Activated CD4-positive, CD25-positive, alpha-beta regulatory T cell treated with anti-CD3 and anti-CD28 coated beads, Interleukin-2, amount 50 U/mL, for 72 hours (primary cell): Measurements from ENCODE around the gene CYB5D1.

Experiments
- DNase-seq: peaks from one replicate; pipeline ENCODE4 v3.0.0; 2021

The CYB5D1 gene

DNA sequence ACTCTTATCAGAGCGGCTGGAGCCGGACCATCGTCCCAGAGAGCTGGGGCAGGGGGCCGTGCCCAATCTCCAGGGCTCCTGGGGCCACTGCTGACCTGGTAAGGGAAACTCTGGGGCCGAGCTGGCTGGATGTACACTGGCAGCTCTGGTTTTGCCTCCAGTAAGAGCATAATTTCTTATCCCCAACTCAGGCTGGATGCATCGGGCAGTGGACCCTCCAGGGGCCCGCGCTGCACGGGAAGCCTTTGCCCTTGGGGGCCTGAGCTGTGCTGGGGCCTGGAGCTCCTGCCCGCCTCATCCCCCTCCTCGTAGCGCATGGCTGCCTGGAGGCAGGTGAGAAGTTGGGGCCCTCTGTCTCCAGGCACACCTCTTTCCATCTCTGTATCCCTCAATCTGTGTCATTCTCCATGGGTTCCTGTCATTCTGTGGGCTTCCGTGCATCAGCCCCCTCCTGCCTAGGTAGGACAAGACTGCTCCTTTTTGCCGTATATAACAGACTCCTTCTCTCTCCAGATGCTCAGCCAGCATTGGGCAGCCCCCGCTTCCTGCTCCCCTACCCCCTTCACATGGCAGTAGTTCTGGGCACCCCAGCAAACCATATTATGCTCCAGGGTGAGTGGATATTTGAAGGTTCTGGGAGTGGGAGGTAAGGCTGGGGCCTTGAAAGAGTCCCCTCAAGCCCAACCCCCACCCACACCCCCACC, 12.3 kb upstream of the CYB5D1 start:
- DNase-seq, result no peak

DNA sequence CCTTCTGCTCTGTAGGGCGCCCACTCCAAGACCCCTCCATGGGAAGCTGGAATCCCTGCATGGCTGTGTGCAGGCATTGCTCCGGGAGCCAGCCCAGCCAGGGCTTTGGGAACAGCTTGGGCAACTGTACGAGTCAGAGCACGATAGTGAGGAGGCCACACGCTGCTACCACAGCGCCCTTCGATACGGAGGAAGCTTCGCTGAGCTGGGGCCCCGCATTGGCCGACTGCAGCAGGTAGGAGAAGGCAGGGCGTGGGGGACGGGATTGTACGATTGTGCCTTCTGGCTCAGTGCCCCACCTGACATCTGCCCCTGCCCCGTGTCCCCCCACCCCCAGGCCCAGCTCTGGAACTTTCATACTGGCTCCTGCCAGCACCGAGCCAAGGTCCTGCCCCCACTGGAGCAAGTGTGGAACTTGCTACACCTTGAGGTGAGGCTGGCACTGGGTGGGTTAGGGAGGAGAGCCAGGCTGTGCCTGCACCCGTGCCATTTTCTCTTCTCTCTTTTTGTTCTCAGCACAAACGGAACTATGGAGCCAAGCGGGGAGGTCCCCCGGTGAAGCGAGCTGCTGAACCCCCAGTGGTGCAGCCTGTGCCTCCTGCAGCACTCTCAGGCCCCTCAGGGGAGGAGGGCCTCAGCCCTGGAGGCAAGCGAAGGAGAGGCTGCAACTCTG, 11.6 kb upstream of the CYB5D1 start:
- no peak for DNase-seq

DNA sequence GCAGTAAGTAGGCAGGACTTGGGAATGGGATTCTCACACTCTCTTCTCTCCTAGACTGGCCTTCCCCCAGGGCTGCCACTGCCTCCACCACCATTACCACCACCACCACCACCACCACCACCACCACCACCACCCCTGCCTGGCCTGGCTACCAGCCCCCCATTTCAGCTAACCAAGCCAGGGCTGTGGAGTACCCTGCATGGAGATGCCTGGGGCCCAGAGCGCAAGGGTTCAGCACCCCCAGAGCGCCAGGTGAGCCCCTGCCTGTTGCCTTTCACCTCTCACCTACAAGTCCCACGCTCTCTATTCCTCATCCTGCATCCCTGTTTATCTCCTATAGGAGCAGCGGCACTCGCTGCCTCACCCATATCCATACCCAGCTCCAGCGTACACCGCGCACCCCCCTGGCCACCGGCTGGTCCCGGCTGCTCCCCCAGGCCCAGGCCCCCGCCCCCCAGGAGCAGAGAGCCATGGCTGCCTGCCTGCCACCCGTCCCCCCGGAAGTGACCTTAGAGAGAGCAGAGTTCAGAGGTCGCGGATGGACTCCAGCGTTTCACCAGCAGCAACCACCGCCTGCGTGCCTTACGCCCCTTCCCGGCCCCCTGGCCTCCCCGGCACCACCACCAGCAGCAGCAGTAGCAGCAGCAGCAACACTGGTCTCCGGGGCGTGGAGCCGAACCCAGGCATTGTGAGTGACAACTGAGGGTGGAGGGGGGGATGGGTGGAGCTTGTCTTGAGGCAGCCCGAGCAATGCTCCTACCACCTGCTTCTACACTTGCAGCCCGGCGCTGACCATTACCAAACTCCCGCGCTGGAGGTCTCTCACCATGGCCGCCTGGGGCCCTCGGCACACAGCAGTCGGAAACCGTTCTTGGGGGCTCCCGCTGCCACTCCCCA, 10.8 kb upstream of the CYB5D1 start:
- DNase-seq, result no peak

DNA sequence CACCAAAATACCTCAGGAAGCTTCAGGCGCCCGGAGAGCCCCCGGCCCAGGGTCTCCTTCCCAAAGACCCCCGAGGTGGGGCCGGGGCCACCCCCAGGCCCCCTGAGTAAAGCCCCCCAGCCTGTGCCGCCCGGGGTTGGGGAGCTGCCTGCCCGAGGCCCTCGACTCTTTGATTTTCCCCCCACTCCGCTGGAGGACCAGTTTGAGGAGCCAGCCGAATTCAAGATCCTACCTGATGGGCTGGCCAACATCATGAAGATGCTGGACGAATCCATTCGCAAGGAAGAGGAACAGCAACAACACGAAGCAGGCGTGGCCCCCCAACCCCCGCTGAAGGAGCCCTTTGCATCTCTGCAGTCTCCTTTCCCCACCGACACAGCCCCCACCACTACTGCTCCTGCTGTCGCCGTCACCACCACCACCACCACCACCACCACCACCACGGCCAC, 9.6 kb upstream of the CYB5D1 start:
- no peak for DNase-seq

DNA sequence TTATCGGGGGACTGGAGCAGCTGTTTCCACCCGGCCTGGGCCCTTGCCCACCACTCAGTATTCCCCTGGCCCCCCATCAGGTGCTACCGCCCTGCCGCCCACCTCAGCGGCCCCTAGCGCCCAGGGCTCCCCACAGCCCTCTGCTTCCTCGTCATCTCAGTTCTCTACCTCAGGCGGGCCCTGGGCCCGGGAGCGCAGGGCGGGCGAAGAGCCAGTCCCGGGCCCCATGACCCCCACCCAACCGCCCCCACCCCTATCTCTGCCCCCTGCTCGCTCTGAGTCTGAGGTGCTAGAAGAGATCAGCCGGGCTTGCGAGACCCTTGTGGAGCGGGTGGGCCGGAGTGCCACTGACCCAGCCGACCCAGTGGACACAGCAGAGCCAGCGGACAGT, 9.1 kb upstream of the CYB5D1 start:
- no peak for DNase-seq

DNA sequence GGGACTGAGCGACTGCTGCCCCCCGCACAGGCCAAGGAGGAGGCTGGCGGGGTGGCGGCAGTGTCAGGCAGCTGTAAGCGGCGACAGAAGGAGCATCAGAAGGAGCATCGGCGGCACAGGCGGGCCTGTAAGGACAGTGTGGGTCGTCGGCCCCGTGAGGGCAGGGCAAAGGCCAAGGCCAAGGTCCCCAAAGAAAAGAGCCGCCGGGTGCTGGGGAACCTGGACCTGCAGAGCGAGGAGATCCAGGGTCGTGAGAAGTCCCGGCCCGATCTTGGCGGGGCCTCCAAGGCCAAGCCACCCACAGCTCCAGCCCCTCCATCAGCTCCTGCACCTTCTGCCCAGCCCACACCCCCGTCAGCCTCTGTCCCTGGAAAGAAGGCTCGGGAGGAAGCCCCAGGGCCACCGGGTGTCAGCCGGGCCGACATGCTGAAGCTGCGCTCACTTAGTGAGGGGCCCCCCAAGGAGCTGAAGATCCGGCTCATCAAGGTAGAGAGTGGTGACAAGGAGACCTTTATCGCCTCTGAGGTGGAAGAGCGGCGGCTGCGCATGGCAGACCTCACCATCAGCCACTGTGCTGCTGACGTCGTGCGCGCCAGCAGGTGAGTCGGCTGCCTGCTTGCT, 8.6 kb upstream of the CYB5D1 start:
- no peak for DNase-seq

DNA sequence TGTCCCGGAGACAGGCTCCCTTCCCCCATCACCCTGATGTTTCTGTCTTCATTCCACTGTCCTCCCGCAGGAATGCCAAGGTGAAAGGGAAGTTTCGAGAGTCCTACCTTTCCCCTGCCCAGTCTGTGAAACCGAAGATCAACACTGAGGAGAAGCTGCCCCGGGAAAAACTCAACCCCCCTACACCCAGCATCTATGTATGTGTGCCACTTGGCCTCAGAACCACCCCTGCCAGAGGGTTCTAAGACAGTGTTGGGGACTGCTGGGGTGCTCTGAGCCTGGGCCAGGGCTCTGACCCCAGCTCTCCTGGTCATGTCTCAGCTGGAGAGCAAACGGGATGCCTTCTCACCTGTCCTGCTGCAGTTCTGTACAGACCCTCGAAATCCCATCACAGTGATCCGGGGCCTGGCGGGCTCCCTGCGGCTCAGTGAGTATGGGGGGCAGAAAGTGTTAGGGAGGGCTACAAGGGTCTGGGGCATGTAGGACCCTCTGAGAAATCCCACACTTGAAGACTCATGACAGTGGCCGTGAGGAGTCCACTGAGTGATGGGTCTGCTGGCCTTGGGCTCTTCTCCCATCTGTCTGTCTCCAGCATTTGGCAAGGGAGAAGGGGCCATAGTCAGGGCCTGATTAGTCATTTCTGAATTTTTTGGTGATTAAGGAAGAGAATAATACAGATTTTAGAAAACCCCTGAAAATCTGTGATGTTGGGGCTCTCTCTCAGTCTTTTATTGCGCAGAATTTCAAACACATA, 7.9 kb upstream of the CYB5D1 start:
- DNase-seq, result no peak

DNA sequence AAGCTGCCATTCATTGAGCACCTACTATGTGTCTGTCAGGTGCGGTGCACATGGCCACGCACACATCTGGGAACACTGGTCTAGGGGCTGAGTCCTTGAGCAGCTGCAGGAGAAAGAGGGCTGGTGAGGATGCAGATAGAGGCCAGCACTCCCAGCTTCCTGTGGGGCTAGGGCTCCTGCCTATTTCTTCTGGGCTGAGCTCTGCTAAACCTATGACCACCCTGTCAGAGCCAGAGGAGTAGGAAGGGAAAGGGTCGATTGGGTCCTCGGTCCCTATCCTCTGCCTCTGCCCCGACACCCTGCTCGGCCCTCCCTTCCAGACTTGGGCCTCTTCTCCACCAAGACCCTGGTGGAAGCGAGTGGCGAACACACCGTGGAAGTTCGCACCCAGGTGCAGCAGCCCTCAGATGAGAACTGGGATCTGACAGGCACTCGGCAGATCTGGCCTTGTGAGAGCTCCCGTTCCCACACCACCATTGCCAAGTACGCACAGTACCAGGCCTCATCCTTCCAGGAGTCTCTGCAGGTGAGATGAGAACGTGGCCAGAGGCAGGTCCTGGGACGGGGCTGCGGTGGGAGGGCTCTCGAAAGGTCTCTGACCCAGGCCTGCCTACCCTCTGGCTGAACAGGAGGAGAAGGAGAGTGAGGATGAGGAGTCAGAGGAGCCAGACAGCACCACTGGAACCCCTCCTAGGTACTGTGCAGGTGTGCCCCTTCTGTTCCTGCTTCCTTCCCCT, 6.9 kb upstream of the CYB5D1 start:
- DNase-seq, result no peak

DNA sequence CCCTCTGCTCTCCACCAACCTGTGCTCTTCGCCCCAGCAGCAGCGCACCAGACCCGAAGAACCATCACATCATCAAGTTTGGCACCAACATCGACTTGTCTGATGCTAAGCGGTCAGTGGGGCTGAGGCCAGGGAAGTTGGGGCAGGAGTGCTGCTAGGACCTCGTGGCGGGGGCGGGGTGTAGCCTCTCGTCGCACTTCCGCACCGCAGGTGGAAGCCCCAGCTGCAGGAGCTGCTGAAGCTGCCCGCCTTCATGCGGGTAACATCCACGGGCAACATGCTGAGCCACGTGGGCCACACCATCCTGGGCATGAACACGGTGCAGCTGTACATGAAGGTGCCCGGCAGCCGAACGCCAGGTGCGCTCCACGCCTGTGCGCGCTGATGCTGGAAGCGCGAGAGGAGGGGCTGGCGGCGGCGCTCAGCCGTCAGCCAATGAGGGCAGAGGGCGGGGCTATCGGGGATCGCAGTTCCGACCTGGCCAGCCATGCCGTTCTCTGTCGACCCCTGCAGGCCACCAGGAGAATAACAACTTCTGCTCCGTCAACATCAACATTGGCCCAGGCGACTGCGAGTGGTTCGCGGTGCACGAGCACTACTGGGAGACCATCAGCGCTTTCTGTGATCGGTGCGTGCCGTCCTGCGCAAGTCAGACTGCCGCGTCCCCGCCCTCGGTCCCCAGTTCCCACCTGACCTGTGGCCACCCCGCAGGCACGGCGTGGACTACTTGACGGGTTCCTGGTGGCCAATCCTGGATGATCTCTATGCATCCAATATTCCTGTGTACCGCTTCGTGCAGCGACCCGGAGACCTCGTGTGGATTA, 6.2 kb upstream of the CYB5D1 start:
- peak; percentile 95 for DNase-seq

DNA sequence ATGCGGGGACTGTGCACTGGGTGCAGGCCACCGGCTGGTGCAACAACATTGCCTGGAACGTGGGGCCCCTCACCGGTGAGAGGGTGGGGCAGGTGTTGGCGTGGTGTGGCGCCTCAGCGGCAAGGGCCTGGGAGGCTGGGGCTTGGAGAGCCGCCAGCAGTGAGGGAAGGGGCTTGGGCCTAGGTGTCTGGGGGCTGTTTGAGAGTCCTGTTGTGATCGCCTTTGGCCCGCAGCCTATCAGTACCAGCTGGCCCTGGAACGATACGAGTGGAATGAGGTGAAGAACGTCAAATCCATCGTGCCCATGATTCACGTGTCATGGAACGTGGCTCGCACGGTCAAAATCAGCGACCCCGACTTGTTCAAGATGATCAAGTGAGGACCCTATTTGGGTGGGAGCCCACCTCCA, 5.5 kb upstream of the CYB5D1 start:
- no peak for DNase-seq

DNA sequence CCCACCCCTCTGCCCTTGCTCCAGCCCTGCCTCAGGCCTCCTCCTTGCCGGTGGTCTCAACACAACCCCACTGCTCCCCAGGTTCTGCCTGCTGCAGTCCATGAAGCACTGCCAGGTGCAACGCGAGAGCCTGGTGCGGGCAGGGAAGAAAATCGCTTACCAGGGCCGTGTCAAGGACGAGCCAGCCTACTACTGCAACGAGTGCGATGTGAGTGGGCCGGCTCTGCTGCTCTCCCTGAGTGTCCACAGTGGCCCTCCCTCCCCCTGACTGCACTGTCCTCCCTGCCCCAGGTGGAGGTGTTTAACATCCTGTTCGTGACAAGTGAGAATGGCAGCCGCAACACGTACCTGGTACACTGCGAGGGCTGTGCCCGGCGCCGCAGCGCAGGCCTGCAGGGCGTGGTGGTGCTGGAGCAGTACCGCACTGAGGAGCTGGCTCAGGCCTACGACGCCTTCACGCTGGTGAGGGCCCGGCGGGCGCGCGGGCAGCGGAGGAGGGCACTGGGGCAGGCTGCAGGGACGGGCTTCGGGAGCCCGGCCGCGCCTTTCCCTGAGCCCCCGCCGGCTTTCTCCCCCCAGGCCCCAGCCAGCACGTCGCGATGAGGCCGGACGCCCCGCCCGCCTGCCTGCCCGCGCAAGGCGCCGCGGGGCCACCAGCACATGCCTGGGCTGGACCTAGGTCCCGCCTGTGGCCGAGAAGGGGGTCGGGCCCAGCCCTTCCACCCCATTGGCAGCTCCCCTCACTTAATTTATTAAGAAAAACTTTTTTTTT, 4.7 kb upstream of the CYB5D1 start:
- no peak for DNase-seq

DNA sequence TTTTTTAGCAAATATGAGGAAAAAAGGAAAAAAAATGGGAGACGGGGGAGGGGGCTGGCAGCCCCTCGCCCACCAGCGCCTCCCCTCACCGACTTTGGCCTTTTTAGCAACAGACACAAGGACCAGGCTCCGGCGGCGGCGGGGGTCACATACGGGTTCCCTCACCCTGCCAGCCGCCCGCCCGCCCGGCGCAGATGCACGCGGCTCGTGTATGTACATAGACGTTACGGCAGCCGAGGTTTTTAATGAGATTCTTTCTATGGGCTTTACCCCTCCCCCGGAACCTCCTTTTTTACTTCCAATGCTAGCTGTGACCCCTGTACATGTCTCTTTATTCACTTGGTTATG, 4.1 kb upstream of the CYB5D1 start:
- no peak for DNase-seq

DNA sequence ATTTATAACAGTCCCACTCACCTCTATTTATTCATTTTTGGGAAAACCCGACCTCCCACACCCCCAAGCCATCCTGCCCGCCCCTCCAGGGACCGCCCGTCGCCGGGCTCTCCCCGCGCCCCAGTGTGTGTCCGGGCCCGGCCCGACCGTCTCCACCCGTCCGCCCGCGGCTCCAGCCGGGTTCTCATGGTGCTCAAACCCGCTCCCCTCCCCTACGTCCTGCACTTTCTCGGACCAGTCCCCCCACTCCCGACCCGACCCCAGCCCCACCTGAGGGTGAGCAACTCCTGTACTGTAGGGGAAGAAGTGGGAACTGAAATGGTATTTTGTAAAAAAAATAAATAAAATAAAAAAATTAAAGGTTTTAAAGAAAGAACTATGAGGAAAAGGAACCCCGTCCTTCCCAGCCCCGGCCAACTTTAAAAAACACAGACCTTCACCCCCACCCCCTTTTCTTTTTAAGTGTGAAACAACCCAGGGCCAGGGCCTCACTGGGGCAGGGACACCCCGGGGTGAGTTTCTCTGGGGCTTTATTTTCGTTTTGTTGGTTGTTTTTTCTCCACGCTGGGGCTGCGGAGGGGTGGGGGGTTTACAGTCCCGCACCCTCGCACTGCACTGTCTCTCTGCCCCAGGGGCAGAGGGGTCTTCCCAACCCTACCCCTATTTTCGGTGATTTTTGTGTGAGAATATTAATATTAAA, 3.6 kb upstream of the CYB5D1 start:
- no peak for DNase-seq

DNA sequence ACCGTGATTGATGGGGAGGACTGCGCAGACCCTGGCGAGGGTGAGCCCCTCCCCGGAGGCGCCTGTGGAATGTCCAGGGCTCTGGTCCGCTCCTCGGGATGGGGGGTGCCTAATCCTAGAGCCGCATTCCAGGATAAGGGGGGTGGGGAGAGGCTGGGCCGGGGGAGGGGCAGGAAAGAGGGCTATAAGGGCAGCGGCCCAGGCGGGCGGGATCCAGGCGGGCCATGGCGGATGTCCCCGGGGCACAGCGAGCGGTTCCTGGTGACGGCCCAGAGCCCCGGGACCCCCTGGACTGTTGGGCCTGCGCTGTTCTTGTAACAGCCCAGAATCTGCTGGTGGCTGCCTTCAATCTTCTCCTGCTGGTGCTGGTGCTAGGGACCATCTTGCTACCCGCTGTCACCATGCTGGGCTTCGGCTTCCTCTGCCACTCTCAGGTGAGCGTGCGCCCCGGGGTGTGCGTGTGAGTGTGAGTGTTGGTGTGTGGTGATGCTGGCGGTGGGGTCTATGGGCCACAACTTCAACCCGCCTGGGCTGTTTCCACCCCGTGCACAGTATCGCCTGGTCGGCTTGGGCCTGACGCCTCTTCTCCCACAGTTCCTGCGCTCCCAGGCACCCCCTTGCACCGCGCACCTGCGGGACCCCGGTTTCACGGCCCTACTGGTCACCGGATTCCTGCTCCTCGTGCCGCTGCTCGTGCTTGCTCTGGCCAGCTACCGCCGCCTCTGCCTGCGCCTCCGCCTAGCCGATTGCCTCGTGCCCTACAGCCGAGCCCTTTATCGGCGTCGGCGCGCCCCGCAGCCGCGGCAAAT, 2.7 kb upstream of the CYB5D1 start, which contains the start of gene TMEM88:
TSS of gene TMEM88 (plus strand) at position 216 of the 809 bp plus-strand sequence. CDS start at position 225, 9 bp downstream.
- no peak for DNase-seq

DNA sequence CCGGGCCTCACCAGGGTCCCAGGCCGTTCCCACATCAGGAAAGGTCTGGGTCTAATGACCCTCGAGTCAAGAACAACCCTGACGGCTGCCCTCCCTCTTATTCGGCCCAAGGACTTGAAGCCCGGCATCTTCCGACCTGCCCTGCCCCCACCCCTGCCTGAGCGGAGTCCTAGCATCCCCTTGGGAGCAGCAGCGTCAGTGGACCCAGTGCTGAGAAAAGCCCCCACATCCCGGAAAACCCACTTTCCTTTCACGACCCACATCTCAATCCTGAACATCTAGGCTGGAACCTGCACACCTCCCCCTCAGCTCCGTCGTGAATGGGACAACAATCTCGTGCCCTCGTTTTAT, 2.2 kb upstream of the CYB5D1 start:
- no peak for DNase-seq

DNA sequence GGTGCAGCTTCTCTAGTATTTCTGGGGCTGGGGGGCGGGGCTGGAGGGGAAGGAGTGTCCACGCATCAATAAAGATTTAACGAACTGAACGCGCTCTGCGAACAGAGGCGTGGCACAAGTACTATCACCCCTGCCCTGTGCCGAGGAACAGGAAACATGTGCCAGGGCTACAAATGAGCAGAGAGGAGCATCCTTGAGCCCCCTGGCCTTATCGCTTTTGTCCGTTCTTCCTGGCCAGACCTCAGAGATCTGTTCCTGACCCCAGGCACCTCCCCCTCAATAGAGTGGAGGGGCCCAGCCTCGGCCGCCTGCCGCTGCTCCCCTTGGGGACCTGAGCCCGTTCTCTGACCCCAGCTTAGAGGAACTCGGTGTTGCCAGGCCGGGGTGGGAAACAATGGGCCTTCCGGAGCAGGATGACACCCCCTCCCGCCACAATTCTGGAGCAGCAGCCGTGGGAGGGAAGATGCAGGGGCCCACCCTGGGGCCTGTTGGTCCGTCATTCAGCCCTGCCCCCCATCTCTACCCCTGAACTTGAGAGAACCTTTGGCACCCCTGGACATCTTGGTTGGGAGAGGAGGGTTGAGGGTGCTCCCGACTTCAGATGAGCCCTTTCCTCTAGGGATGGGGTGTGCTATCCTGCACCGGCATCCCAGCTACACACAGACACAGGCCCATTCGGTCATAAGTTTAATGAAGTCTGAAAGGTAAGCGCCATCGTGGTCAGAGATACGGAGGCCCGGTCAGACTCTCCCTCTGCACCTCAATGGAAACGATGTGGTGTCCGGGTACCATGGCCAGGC, 1.6 kb upstream of the CYB5D1 start:
- no peak for DNase-seq
